Measurements from ENCODE around the gene SERPINH1.
"Not testable (repeated sequence)": the region's sequence is repeated elsewhere in the genome, so short reads cannot be mapped to it uniquely, and the experiment has no call there.

Gene SERPINH1

DNA sequence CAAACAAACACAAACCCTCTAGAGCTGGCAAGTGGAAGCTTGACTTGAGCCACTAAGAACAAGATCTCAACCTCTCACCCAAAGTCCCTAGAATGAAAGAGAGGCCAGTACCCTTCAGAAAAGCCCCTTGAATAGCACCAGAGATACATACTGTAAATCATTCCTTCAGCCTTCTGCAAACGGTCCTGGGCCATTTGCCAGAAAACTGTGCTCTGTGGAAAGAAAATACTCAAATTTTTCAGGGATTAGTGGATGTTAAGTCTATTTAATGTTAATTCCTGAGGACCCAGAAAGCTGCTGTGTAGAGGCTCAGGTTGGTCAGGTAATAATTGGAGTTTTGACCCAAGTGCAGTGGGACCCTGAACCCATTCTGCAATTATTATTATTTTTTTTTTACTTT is 16.9 kb downstream of the SERPINH1 start:
- peak; percentile 43 for DNase-seq

DNA sequence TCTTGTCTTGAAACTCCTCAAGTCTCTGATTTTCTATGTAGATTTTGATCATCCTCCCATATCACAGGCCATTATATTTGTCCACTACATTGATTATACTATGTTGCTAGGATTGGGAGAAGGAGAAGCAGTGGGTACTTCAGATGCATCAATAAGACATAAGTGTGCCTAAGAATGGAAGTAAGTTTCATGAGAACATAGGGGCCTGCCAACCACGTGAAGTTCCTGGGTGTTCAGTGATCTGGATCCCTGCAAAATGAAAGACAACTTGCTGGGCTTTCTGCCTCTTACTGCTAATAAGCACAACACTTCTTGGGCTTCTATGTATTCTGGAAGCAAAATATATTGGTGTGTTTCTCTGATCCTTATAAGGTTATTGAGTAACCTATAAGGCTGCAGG is 17.8 kb downstream of the SERPINH1 start:
- no peak for DNase-seq

GRCh38 chr11:75582506-75582894 is 20.4 kb downstream of the SERPINH1 start:
- no peak for DNase-seq

DNA sequence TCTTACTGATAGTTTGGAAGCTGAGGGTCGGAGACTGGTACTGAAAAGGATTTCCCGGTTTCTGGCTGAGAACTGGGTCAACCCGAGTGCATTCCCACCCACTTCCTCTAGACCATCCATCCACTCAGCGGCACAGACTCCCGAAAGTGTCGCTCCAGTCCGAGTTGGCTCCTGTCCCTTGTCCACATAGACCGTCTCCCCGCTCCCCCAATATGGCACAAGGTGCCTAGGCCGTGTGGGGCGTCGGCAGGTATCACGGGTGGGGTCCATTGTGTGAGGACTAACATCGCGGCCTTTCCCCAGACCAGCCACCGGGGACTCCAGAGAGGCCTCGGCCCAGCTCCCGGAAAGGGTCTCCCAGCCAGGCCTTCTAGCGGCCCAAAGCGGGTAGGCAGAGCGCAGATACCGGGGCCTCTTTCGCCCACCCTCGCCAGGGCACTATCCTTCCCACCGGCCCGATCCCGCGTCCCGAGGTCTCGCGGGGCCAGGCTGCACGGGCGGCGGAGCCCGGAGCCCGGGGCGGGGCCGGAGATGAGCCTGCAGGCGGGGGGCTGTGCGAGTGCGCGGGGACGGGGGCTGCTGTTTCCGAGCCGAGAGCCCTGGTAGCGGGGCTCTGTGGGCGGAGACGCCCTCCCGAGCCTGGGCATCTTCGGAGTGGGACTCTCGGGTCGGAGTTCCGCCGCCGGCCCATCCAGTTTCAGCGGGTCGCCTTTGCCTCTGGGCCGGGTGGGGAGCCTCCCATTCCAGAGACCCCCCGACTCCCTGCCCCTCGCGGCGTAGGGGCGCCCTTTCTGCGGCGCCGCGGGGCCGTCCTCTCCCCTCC is 21.1 kb downstream of the SERPINH1 start:
- DNase-seq, result peak; percentile 72

- peak; percentile 57 for DNase-seq
Observed at GRCh38 chr11:75583718-75584658, 21.9 kb downstream of the SERPINH1 start.

DNA sequence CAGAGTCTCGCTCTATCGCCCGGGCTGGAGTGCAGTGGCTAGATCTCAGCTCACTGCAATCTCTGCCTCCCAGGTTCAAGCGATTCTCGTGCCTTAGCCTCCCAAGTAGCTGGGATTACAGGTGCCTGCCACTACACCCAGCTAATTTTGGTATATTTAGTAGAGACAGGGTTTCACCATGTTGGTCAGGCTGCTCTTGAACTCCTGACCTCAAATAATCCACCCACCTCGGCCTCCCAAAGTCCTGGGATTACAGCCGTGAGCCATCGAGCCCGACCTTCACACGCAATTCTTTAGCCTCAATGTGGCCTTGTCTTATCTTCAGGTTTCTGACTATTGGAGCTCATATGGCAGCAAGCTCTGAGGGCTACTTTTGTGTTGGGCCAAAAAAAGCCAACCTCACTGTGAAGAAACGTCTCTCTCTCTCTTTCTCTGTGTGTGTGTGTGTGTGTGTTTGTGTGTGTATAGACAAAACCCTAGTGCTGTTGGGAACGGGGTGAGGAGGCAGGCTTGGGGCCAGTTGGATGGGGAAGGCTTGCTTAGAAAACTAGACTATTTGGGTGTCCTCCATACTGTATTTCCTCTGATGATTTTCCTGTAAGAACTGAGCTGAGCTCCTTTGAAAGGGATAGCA is 22.7 kb downstream of the SERPINH1 start:
- DNase-seq, result not testable (repeated sequence)

- DNase-seq, result no peak
Observed at GRCh38 chr11:75585293-75585670, 23.2 kb downstream of the SERPINH1 start.

DNA sequence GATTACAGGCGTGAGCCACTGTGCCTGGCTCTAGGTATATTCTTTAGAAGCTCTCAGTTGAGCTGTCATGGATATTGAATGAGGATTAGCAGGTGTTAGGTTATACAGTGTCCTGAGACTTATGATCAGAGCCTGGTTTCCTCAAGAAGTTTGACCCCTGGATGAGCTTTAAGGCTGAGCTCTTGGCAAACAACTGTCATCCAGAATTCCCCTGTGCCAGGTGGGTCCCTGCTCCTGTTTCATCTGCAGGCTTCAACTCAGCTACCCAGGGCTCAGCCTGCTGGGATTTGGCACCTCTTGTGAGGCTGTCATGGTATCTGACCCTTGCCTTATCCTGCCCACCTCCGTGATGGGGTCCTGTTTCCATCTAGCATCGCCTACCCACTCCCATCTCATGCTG is 24.3 kb downstream of the SERPINH1 start:
- DNase-seq, result no peak

DNA sequence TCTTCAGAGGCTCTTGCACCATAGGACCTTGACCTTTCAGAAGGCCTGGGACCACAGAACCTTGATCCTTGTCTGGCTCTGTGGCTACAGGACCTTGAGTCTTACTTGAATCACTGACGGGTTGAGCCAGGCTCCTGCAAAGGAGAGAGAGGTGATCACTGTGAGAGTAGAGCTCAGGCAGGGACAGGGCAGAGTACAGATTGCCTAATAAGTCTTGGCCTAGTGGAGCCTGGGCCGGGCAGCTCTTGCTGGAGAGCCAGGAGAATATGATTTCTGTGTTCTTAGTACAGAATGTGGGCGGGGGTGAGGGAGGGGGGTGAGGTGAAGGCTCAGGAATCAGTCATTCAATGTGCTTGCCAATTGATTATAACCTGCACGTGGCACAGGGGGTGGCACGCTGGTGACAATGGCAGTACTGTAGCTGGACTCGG is 26.0 kb downstream of the SERPINH1 start:
- no peak for DNase-seq

DNA sequence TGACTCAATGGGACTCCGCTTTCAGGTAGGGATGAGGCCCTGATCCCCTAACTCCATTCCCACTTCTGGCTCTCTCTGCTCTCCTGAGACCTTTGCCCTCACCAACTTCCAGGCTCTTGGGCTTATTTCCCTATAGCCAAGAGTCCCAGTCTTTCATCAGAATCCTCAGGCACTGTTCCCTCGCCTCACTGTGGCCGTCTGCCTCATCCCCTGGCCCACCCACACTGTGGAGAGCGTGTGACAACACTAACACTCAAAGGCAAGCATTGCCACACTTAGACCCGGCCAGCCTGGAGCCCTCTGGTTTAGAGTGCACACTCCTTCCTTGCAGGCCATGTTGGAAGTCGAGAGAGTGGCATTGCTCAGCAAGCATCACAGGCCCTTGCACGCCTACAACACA is 27.0 kb downstream of the SERPINH1 start:
- DNase-seq, result no peak

GRCh38 chr11:75589933-75590332 is 27.9 kb downstream of the SERPINH1 start:
- DNase-seq, result no peak

GRCh38 chr11:75591371-75591770 is 29.3 kb downstream of the SERPINH1 start:
- no peak for DNase-seq

DNA sequence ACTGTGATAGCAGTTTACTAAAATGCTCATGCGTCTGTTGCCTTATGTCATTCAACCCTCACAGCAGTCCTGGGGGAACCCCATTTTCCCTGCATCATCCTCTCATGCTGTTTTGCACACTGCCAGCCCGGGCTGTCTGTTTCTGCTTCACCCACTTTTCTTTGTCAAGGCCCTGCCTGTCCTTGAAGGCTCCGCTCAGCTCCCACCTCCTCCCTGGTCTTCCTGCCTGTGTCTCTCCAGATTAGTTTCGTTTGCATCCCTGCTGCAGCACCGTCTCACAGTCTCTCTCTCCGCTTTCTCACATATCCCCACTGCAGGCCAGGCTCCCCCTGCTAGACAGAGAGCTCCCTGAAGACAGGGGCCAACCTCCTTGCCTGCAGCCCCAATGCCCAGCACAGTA is 29.9 kb downstream of the SERPINH1 start:
- no peak for DNase-seq

DNA sequence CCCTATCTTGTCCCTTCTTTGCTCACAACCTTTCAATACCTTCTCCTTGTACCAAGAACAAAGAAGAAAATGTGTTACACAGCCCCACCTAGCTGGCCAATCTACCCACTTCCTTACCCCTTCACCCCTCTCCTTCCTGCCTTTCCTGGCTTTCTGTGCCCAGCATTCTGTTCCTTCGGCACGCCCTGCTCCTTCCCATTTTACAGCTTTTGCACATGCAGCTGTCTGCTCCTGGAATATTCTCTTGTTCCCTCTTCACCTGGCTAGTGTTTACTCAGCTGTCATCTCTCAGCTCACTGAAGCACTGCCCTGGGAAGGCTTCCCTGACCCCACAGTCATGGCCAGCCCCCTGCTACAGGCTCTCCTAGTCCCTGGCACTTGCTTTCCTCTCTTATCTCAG is 30.7 kb downstream of the SERPINH1 start:
- DNase-seq, result no peak

GRCh38 chr11:75593286-75593915 is 31.3 kb downstream of the SERPINH1 start:
- no peak for DNase-seq

DNA sequence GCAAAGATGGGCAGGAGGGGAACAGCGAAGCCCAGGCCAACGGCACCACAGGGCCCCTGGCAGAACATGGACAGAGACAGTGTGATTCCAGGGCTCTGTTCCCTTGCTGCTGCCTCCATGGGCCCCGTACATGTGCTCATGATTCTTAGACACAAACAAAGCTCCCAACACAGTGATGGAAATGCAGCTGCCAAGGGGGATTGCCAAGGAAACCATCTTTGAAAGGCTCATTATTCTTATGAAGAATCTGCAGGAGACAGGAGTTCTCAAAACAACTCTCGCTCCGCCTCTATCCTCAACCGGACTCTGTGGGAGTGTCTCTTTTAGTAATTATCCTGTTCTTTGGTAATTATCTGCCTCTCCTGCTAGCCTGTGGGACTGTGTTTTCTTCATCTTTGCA is 32.2 kb downstream of the SERPINH1 start:
- DNase-seq, result no peak

DNA sequence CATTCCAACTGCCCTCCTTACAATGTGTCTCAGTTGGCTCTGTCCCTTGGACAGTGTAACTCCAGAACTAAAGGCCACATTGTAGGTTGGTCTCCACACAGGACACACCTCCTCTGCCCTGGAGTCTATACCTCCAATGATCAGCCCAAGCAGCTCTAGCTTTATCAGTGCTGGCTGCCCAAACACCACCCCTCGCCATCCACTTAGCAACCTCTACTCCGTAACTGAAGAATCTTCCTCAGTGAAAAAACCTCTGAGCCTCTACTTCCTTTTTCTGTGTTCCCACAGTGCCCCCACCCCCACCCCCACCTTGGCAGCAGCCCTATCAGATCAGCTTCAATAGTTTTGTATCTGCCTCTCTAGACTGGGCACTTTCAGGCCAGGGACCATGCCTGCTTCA is 33.4 kb downstream of the SERPINH1 start:
- DNase-seq, result no peak

GRCh38 chr11:75596914-75597313 is 34.9 kb downstream of the SERPINH1 start:
- no peak for DNase-seq

DNA sequence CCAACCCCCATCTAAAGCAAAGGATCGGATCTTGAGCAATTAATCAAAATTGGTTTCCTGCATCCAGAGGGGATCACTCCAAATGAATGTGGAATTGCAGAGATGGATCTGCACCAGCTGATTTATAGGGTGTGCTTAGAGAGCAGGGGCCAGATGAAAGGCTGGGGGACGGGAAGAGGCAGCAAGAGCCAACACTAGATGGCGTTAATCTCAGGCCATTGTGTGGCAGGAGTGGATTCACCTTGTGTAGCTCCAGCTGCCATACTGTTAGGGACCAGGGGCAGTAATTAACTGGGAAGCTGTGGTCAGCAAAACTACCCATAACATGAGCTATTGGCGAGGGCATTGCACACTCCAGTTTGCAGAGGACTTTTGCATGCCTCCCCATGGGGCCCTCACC is 35.6 kb downstream of the SERPINH1 start:
- peak; percentile 43 for DNase-seq

DNA sequence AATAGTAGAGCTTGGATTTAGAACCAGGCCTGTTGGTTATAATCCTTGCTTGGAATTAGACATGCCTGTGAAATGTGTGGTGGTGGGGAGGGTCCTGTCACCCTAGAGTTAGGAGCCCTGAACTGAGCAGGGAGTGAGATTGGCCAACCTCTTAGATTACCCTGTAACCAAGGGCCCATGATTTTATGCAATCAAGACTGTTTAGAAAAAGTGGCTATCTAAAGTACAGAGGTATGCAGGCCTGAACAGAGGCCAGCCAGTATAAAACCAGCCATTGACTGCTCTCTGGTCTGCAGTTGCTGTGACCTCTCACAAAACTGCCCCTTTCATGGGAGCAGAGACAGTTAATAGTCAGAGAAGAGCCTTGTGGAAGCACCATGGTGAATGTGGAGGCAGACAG is 36.2 kb downstream of the SERPINH1 start:
- no peak for DNase-seq

GRCh38 chr11:75598900-75599299 is 36.8 kb downstream of the SERPINH1 start:
- no peak for DNase-seq

- no peak for DNase-seq
Observed at GRCh38 chr11:75600356-75600755, 38.3 kb downstream of the SERPINH1 start.

DNA sequence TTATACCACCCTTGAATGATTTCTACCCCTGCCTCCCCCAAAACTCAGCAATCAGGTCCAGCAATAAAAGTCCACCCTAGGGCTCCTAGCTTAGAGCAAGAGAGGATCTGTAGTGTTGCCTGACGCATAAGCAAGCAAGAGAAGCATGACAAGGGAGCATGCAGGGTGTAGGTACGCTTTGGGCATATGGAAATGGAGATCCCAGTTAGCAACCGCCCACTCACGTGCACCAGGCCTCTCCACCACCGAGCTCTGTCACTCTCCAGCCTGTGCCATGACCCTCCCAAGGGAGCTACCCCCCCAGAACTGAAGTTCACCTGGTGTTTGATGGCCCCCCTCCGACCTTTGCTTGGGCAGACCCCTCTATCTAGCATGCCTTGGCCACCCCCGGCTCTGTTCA is 39.4 kb downstream of the SERPINH1 start:
- DNase-seq, result no peak
